LNCaP clone FGC (cell line): ENCODE results near the gene RPL10A.
A peak's percentile ranks its signal among the peaks of the same experiment; 100 is the strongest.
"Not testable (repeated sequence)": the region's sequence is repeated elsewhere in the genome, so short reads cannot be mapped to it uniquely, and the experiment has no call there.

Experiments used
- DNase-seq: peaks from one replicate; pipeline ENCODE4 v3.0.0-alpha.2; 2011; ENCODE audit warnings: low read depth
- H3K4me3 ChIP-seq: 2 replicates; pipeline ENCODE4 v1.5.1; 2011; ENCODE audit warnings: mild to moderate bottlenecking, low read depth, low read length, control low read depth
- TF ChIP-seq, protein P1 (sequence below): IDR thresholded peaks from 2 replicates; pipeline ENCODE4 v1.5.1; 2012; ENCODE audit warnings: mild to moderate bottlenecking; ENCODE audit not compliant: control insufficient read depth, insufficient read depth; ENCODE audit errors: extremely low read depth

The RPL10A gene

DNA sequence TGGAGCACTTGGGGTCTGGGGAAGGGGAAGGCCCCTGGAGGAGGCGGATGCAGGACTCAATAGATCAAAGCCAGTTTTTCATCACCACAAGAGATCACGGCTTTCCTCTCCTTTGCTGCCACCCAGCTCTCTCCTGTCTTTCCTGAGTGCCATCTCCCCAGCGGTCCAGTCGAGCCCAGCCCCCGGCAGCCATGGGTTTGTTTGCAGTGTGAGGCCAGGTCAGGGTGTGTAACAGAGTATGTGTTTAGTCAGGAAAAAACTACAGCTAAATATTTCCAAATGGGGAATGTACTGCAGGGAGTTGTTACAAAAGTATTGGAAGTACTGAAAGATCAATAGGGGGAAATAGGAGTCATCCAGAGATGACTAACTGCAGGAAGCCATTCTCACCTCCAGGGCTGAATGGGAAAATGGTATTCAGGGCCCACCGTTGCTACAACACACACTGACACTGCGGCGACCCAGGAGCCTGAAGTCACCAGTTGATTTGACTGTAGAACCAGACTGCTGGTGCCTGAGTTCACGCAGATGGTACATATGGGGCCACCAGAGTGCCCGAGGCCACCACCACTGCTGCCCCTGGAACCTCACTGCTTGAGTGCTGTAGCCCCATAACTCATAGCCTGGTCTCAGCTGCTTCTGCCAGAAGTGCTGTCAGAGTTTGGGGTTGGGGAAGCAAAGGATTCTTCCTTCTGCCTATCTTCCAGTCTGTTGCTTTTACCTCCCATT, 39.6 kb upstream of the RPL10A start:
- DNase-seq = no peak
- no peak overlapping the region for H3K4me3 ChIP-seq
- TF ChIP-seq, protein P1, sequence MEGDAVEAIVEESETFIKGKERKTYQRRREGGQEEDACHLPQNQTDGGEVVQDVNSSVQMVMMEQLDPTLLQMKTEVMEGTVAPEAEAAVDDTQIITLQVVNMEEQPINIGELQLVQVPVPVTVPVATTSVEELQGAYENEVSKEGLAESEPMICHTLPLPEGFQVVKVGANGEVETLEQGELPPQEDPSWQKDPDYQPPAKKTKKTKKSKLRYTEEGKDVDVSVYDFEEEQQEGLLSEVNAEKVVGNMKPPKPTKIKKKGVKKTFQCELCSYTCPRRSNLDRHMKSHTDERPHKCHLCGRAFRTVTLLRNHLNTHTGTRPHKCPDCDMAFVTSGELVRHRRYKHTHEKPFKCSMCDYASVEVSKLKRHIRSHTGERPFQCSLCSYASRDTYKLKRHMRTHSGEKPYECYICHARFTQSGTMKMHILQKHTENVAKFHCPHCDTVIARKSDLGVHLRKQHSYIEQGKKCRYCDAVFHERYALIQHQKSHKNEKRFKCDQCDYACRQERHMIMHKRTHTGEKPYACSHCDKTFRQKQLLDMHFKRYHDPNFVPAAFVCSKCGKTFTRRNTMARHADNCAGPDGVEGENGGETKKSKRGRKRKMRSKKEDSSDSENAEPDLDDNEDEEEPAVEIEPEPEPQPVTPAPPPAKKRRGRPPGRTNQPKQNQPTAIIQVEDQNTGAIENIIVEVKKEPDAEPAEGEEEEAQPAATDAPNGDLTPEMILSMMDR = no peak

DNA sequence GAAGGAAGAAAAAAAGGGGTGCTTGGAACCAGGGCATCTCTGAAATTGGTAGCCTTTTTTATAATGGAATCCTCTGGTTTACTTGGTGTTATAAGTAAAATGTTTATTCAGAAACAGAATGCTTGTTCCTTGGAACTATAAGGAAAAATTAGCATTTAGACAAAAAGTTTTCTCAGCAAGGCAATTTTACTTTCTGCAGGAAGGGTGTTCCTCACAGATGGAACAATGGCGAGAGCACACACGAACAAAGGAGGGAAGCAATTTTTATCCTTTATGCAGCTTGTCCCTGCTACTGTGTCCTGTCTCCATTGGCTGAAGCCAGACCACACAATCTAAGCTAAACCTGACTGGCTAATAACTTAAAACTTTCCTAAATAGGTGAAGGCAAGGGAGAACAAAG, 38.7 kb upstream of the RPL10A start:
- no peak for DNase-seq
- TF ChIP-seq, protein P1 = no peak
- H3K4me3 ChIP-seq = no peak overlapping the region

DNA sequence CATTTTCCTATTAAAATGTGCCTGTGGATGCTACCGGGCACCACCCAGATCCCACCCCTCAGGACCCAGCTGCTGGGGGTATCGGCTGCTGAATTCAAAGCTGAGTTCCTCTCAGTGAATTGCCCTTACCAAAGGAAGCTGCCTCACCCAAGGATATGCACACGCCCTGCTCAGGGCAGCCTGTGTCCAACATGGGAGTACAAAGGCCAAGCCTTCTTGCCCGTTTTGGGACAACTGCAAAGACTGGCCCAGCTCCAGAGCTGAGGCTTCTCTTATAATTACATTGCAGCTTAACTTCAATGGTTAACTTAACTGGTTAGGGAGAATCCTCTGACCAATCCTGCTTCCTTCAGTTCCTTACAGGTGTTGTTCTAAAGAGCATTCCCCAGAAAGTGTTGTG, 35.9 kb upstream of the RPL10A start:
- TF ChIP-seq, protein P1 = no peak
- no peak overlapping the region for H3K4me3 ChIP-seq
- DNase-seq = no peak

DNA sequence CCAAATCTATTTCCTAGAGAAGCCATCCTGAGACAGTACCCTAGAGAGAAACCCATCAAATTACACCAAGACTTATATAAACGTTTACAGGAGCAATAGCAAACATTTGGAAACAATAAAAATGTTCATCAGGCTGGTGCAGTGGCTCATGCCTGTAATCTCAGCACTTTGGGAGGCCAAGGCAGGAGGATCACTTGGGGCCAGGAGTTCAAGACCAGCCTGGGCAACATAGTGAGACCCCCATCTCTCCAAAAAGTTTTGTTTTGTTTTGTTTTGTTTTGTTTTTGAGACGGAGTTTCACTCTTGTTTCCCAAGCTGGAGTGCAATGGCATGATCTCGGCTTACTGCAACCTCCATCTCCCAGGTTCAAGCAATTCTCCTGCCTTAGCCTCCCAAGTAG, 35.5 kb upstream of the RPL10A start:
- DNase-seq, H3K4me3 ChIP-seq: not testable (repeated sequence)

DNA sequence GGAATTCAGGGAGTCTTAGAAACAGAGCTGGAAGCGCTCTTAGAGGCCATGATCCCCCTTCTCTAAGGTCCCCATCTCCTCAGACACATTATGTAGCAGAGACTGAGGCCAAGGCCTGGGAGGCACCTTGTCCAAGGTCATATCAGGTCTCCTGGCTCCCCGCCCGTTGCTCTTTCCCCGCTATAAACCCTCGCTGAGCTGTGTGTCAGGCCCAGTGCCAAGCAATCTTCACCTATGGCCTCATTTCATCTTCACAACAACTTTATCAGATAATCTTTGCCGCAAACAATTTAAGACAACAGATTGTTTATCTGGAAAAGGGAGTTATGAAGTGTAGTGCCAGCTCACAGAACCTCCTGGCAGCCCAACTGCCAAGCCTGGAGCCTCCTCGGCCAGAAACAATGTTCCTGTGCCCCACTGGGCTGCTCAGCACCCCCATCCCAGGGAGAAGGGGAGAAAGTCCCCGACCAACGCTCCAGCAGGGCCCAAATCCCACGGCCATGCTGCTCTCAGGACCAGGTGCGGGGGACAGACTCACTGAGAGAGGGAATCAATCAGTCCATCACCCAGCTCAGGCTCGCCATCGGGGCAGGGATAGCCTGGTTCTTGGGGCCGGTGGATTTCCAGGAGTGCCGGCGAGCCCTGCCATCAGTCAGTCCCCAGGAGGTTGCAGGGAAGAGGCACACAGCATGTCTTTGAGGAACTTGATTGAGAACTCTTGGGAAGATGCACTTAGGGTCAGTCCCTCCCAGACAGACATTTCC, 32.9 kb upstream of the RPL10A start:
- no peak overlapping the region for H3K4me3 ChIP-seq
- TF ChIP-seq, protein P1 = no peak
- DNase-seq = peak; percentile 90

DNA sequence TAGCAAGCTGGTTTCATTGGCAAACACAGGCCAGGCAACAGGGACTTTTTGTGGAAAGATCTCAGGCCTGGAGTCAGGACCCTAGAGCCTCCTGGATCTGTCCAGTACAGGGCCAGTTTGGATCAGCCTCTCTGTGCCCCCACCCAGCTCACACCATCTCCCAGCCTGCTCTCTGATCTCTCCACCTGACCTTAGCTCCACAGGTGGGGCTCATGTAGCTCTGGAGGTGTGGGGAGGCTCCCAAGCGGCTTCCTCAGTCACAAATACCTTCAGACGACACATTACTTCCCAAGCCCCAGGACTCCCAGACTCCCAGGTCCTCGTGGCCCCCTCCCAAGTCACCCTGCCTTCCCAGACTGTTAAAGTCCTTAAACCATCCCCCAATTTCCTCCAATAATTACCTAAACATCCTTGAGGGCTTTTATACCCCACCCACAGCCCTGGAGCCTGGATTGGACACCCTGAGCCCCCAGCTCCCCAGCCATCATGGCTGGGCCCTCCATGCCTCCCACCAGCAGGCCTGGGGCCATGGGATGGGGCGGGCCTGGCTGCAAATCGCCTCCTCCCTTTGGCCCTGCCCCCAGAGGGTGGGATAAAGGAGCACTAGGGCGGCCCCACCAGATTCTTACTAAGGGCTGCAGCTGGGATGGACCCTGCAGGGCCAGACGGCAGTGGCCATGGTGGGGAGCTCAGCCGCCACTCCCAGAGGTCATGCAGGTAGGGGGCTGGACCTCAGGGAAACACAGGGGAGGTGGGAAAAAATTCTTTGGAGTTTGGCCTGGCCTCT, 31.9 kb upstream of the RPL10A start:
- no peak for DNase-seq
- TF ChIP-seq, protein P1 = no peak
- H3K4me3 ChIP-seq = no peak overlapping the region

DNA sequence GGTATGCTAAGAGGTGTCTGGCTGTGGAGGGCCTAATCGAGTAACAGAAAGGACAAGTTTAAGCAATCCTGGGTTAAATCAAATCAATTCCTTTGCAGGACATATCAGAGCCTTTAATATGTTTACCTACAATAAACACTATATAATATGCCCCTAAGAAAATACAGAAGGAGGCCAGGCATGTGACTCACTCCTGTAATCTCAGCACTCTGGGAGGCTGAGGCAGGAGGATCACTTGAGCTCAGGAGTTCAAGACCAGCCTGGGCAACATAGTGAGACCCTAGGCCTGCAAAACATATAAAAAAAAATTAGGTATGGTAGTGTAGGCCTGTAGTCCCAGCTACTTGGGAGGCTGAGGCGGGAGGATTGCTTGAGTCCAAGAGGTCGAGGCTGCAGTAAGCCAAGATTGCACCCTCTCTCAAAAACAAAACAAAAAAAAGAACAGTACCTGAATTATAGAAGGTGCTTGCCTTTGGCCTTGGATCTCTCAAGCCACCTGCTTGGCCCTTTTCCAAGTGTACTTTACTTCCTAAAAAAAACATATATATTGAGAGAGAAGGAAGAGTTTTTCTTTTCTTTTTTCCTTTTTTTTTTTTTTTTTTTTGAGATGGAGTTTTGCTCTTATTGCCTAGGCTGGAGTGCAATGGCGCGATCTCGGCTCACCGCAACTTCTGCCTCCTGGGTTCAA, 29.7 kb upstream of the RPL10A start:
- DNase-seq, H3K4me3 ChIP-seq: not testable (repeated sequence)
